ENCODE measurements around the gene KDM2B. TPM values are rescaled to one million over a fixed set of nuclear protein-coding genes. Genes with fewer than 3 reads are reported as not detected.

KDM2B gene
- total RNA-seq, 4 donors from 2014 or later = 20.7 to 26.3 (median 23.9) TPM

DNA sequence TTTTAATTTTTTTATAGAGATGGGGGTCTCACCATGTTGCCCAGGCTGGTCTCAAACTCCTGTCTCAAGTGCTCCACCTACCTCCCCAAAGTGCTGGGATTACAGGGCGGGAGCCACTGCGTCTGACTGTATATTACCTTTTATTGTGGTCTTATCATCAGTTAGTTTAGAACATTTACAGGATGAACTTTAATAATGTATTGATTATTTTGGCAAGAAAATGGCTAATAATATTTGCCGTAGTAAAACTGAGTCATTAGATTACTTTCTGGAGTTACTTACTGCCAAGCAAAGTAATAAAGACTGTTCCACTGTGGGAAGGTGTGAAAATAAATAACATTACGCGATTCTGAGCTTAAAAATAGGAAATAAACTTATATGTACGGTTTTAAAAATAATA lies 21.9 kb upstream of the KDM2B start:
- H3K9me3 ChIP-seq = no peaks in the 10 kb centered on the region
- WGBS, 2 donors = 83 to 85% methylated on average over 5 to 6 of the region's 6 CpGs
- TF ChIP-seq, protein P1, sequence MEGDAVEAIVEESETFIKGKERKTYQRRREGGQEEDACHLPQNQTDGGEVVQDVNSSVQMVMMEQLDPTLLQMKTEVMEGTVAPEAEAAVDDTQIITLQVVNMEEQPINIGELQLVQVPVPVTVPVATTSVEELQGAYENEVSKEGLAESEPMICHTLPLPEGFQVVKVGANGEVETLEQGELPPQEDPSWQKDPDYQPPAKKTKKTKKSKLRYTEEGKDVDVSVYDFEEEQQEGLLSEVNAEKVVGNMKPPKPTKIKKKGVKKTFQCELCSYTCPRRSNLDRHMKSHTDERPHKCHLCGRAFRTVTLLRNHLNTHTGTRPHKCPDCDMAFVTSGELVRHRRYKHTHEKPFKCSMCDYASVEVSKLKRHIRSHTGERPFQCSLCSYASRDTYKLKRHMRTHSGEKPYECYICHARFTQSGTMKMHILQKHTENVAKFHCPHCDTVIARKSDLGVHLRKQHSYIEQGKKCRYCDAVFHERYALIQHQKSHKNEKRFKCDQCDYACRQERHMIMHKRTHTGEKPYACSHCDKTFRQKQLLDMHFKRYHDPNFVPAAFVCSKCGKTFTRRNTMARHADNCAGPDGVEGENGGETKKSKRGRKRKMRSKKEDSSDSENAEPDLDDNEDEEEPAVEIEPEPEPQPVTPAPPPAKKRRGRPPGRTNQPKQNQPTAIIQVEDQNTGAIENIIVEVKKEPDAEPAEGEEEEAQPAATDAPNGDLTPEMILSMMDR (IDR thresholded peaks at IDR 0.05) = no peak
- TF ChIP-seq POLR2A (IDR thresholded peaks at IDR 0.05) = no peak
- H3K27me3 ChIP-seq = no peaks in the 10 kb centered on the region
- H3K4me1 ChIP-seq = no peaks in the 10 kb centered on the region
- H3K27ac ChIP-seq = no peak overlapping the region
- H3K4me3 ChIP-seq = no peak overlapping the region
- no peak for DNase-seq
- intact Hi-C loops (cut with DNase I) = no loop called here
- H3K36me3 ChIP-seq = no peaks in the 10 kb centered on the region

DNA sequence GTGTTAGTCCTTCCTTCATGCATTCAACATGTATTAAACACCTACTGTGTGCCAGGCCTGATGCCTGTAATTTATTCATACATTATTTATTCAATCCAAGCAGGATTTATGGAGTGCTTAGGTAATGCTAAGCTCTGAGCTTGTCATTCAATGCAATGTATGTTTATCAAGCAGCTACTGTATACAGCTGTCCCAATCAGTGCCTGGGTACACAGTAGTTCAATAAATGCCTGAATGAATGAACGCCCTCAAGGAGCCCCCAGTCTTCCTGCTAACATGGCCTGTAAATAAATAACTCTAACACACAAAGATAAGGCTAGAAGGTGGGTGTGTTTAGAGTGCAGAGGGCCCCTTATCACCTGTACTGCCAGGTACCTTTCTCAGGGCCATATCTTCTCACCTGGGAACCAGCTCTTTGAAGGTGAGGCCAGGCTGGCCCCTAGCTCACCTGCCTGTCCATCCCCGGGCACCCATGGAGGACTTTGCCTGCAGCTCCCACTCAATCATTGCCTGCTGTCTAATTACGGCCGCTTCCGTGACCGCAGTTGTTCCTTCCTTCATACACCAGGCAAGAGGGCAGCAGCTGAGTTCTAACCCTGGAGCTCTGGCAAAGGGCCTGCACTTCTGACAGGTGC lies 20.0 kb upstream of the KDM2B start:
- TF ChIP-seq, protein P1 (IDR thresholded peaks at IDR 0.05) = no peak
- no peak for TF ChIP-seq POLR2A (IDR thresholded peaks at IDR 0.05)
- WGBS, 2 donors = 78 to 86% methylated on average over 5 to 6 of the region's 6 CpGs
- Histone ChIP-seq H3K36me3 (no peaks in the 10 kb centered on the region), H3K4me3 (no peak overlapping the region), H3K27me3 (no peaks in the 10 kb centered on the region), H3K27ac (no peak overlapping the region), H3K4me1 (no peaks in the 10 kb centered on the region), H3K9me3 (no peaks in the 10 kb centered on the region)
- no peak for DNase-seq
- intact Hi-C loops (cut with DNase I) = no loop called here

- Histone ChIP-seq H3K27ac (no peak overlapping the region), H3K27me3 (no peaks in the 10 kb centered on the region), H3K36me3 (no peaks in the 10 kb centered on the region), H3K4me1 (no peaks in the 10 kb centered on the region), H3K9me3 (no peaks in the 10 kb centered on the region), H3K4me3 (no peak overlapping the region)
- WGBS, 2 donors = 88 to 94% methylated on average over 4 to 5 of the region's 5 CpGs
- TF ChIP-seq, protein P1 (IDR thresholded peaks at IDR 0.05) = no peak
- TF ChIP-seq POLR2A (IDR thresholded peaks at IDR 0.05) = no peak
- intact Hi-C loops (cut with DNase I) = no loop called here
- DNase-seq = no peak
Measured at GRCh38 chr12:121596526-121596925, 15.7 kb upstream of the KDM2B start.

DNA sequence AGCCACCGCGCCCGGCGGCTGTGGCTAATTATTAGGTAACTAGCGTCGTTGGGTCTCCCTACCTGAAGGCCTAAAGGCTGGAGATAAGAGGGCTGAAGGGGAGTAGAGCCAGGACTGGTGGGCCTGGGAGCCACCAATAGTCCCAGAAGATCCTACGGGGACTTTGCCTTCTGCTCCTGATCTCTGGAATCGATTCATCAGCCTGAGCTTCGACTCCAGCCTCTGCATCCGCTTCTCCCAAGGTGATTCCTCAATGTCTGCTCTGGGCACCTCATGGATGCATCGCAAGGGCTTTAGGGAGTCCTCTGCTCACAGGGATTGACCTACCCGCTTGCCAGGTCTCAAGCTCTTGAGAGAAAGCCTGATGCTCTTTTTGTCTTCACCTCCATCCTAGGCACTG lies 14.7 kb upstream of the KDM2B start:
- no peak for TF ChIP-seq POLR2A (IDR thresholded peaks at IDR 0.05)
- TF ChIP-seq, protein P1 (IDR thresholded peaks at IDR 0.05) = no peak
- Histone ChIP-seq H3K4me3 (no peak overlapping the region), H3K27me3 (no peaks in the 10 kb centered on the region), H3K4me1 (peaks cover 0 to 8% (median 0%) of the 10 kb centered on the region in 3 donors), H3K27ac (no peak overlapping the region), H3K9me3 (no peaks in the 10 kb centered on the region), H3K36me3 (no peaks in the 10 kb centered on the region)
- intact Hi-C loops (cut with DNase I) = no loop called here
- WGBS, 2 donors = 80 to 92% methylated on average over 2 to 11 of the region's 12 CpGs
- no peak for DNase-seq

GRCh38 chr12:121592320-121592719 lies 11.5 kb upstream of the KDM2B start:
- H3K27ac ChIP-seq = no peak overlapping the region
- H3K36me3 ChIP-seq = no peaks in the 10 kb centered on the region
- H3K4me3 ChIP-seq = no peak overlapping the region
- 50 to 68% methylated on average over 4 of the region's 4 CpGs for WGBS, 2 donors
- peaks cover 0 to 16% (median 0%) of the 10 kb centered on the region in 3 donors for H3K4me1 ChIP-seq
- no peak for DNase-seq
- no peaks in the 10 kb centered on the region for H3K27me3 ChIP-seq
- no peaks in the 10 kb centered on the region for H3K9me3 ChIP-seq
- no peak for TF ChIP-seq POLR2A (IDR thresholded peaks at IDR 0.05)
- TF ChIP-seq, protein P1 (IDR thresholded peaks at IDR 0.05) = no peak
- intact Hi-C loops (cut with DNase I) = no loop called here

Data from esophagus squamous epithelium (tissue), 5 donors.